ENCODE data around the gene NRP2. TPM values are rescaled to one million over a fixed set of nuclear protein-coding genes. Genes with fewer than 3 reads are reported as not detected.

The NRP2 gene
- total and polyA plus RNA-seq, 4 donors = 3.8 to 17.7 (median 12.2) TPM

DNA sequence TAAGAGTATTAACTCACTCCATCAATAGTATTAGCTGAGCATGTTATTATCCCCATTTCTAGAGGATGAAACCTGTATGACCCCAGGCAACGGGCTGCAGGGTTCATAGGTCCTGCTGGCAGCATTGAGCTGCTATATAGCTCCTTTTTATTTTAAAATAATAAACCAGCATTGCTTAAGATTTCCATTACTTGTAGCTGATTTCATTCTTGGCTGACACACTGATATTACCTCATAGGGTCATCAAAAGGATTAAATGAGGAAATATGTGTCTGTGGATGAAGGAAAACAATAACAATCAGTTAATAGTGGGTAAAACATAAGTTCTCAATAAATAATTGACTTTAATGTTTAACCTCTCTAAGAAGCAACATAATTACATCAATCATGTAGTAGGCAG is 48.3 kb upstream of the NRP2 start:
- no peak overlapping the region for H3K27ac ChIP-seq (ENCODE audit: low read depth in 1 of 2, low read length in 2 of 2)
- no peaks in the 10 kb centered on the region for H3K27me3 ChIP-seq (ENCODE audit: control insufficient read depth in 4 of 4, insufficient read depth in 4 of 4, low read length in 3 of 4)
- H3K9ac ChIP-seq (ENCODE audit: low read depth in 1 of 2, low read length in 2 of 2) = no peak overlapping the region
- H3K9me3 ChIP-seq (ENCODE audit: control insufficient read depth in 4 of 4, low read length in 3 of 4) = no peaks in the 10 kb centered on the region
- no peaks in the 10 kb centered on the region for H3K36me3 ChIP-seq (ENCODE audit: control insufficient read depth in 4 of 4, insufficient read depth in 3 of 4, low read depth in 1 of 4, low read length in 3 of 4)
- no peak for DNase-seq (ENCODE audit: low spot score)
- H3K4me1 ChIP-seq (ENCODE audit: control insufficient read depth in 4 of 4, insufficient read depth in 4 of 4, low read length in 3 of 4) = no peaks in the 10 kb centered on the region
- WGBS = 79% methylated on average over 1 of the region's 1 CpG
- TF ChIP-seq GABPA (IDR thresholded peaks at IDR 0.05 in 1 of 2, conservative IDR thresholded peaks at IDR 0.05 in 1 of 2) (no peak), RXRA (IDR thresholded peaks at IDR 0.05) (no peak), HNF4A (conservative IDR thresholded peaks at IDR 0.05) (no peak), RAD21 (IDR thresholded peaks at IDR 0.05) (no peak), TAF1 (conservative IDR thresholded peaks at IDR 0.05) (no peak), REST (IDR thresholded peaks at IDR 0.05) (no peak), MAX (IDR thresholded peaks at IDR 0.05) (no peak)
- H3K4me3 ChIP-seq (ENCODE audit: low read depth in 1 of 3, low read length in 3 of 3) = no peak overlapping the region

- H3K27ac ChIP-seq (ENCODE audit: low read depth in 1 of 2, low read length in 2 of 2) = no peak overlapping the region
- TF ChIP-seq ZBTB33 (IDR thresholded peaks at IDR 0.05) (no peak), FOXA2 (IDR thresholded peaks at IDR 0.05) (no peak), RAD21 (IDR thresholded peaks at IDR 0.05) (no peak), HNF4G (IDR thresholded peaks at IDR 0.05) (no peak), YY1 (IDR thresholded peaks at IDR 0.05) (no peak), TAF1 (conservative IDR thresholded peaks at IDR 0.05) (no peak), SP1 (IDR thresholded peaks at IDR 0.05) (no peak), RXRA (IDR thresholded peaks at IDR 0.05) (no peak), GABPA (IDR thresholded peaks at IDR 0.05 in 1 of 2, conservative IDR thresholded peaks at IDR 0.05 in 1 of 2) (no peak), NR2F2 (IDR thresholded peaks at IDR 0.05) (no peak), CTCF (IDR thresholded peaks at IDR 0.05; ENCODE audit: low read depth, low read length, missing input control) (no peak), REST (IDR thresholded peaks at IDR 0.05) (no peak), HNF4A (conservative IDR thresholded peaks at IDR 0.05) (no peak), MAX (IDR thresholded peaks at IDR 0.05) (no peak), JUND (IDR thresholded peaks at IDR 0.05) (no peak), EGR1 (IDR thresholded peaks at IDR 0.05; ENCODE audit: low read depth in 2 of 2) (no peak), FOXA1 (IDR thresholded peaks at IDR 0.05) (no peak)
- TF ChIP-seq, protein P1, sequence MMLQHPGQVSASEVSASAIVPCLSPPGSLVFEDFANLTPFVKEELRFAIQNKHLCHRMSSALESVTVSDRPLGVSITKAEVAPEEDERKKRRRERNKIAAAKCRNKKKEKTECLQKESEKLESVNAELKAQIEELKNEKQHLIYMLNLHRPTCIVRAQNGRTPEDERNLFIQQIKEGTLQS (IDR thresholded peaks at IDR 0.05) = no peak
- no peak overlapping the region for H3K4me3 ChIP-seq (ENCODE audit: low read depth in 1 of 3, low read length in 3 of 3)
- 75% methylated on average over 7 of the region's 7 CpGs for WGBS
- H3K36me3 ChIP-seq (ENCODE audit: control insufficient read depth in 4 of 4, insufficient read depth in 3 of 4, low read depth in 1 of 4, low read length in 3 of 4) = no peaks in the 10 kb centered on the region
- no peak overlapping the region for H3K9ac ChIP-seq (ENCODE audit: low read depth in 1 of 2, low read length in 2 of 2)
- peaks cover 0 to 2% (median under 1%) of the 10 kb centered on the region in 4 donors for H3K9me3 ChIP-seq (ENCODE audit: control insufficient read depth in 4 of 4, low read length in 3 of 4)
- H3K4me1 ChIP-seq (ENCODE audit: control insufficient read depth in 4 of 4, insufficient read depth in 4 of 4, low read length in 3 of 4) = no peaks in the 10 kb centered on the region
- DNase-seq (ENCODE audit: low spot score) = no peak
- no peaks in the 10 kb centered on the region for H3K27me3 ChIP-seq (ENCODE audit: control insufficient read depth in 4 of 4, insufficient read depth in 4 of 4, low read length in 3 of 4)
These were observed 45.6 kb upstream of the NRP2 start for GRCh38 chr2:205636549-205637319.
